Measurements from ENCODE around the gene PDE11A.

PDE11A gene

DNA sequence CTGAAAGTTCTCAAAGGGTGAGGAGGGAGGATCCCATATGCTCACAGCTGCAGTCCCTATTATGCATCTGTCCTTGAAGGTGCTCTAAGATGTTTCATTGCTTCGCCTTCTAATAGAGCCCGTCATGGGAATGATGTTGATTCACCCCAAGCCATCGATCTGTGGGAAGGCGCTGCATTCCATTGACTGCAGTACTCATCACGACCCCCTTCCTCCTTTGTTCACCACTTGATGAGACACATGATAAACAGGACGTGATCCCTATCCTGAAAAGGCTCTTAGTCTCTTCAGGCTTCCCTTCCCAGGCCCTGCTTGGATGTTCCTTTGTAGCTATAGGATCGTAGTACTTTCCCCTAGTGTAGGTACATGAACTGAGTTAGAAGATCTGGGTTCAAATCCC is 498.2 kb downstream of the PDE11A start:
- DNase-seq (ENCODE audit: insufficient read length, low spot score) (no peak), FAIRE-seq (no peak)
- TF ChIP-seq TAF1 (IDR thresholded peaks at IDR 0.05; ENCODE audit: low read depth, low read length) (no peak), SPI1 (IDR thresholded peaks at IDR 0.05; ENCODE audit: low read depth, low read length) (no peak), POLR2A (IDR thresholded peaks at IDR 0.05; ENCODE audit: low read depth, low read length) (no peak), POLR2AphosphoS5 (IDR thresholded peaks at IDR 0.05; ENCODE audit: low read depth, low read length) (no peak), PAX5 (IDR thresholded peaks at IDR 0.05; ENCODE audit: insufficient read depth, low read length, severe bottlenecking) (no peak), POU2F2 (IDR thresholded peaks at IDR 0.05; ENCODE audit: low read depth, low read length) (no peak)
